K562 (cell line): ENCODE data around the gene ABCB9. TPM values are rescaled to one million over a fixed set of nuclear protein-coding genes. Genes with fewer than 3 reads are reported as not detected.

Experiments
- C11orf30 ChIP-seq: fragments of 450-650 bp; IDR thresholded peaks from 2 replicates; pipeline ENCODE4 v1.6.1; 2016; ENCODE audit warnings: low read depth, mild to moderate bottlenecking
- CBFA2T2 ChIP-seq: fragments of 450-650 bp; conservative IDR thresholded peaks from 2 replicates; pipeline ENCODE4 v1.6.1; 2017; ENCODE audit warnings: mild to moderate bottlenecking
- CHD1 ChIP-seq: fragments of 200-600 bp; sonication (generic); IDR thresholded peaks from one replicate; pipeline ENCODE4 v1.6.1; 2012; ENCODE audit warnings: mild to moderate bottlenecking, moderate library complexity, low read length, inconsistent platforms
- COPS2 ChIP-seq: fragments of 450-650 bp; conservative IDR thresholded peaks from 2 replicates; pipeline ENCODE4 v1.6.1; 2016; ENCODE audit warnings: mild to moderate bottlenecking, moderate library complexity
- DPF2 ChIP-seq: fragments of 450-650 bp; IDR thresholded peaks from 2 replicates; pipeline ENCODE4 v1.6.1; 2016
- FIP1L1 ChIP-seq: fragments of 200-400 bp; formaldehyde crosslinking; IDR thresholded peaks from 2 replicates; pipeline ENCODE4 v1.6.1; 2018; ENCODE audit warnings: mild to moderate bottlenecking, low read depth, low read length; ENCODE audit not compliant: poor library complexity, severe bottlenecking
- FOXA3 ChIP-seq, 2 experiments: fragments of 450-650 bp in 1 of 2; sonication (generic) in 1 of 2; formaldehyde crosslinking; IDR thresholded peaks in 1 of 2; conservative IDR thresholded peaks in 1 of 2; 2 replicates each; pipeline versions ENCODE4 v1.4.0 to v1.8.0; 2020 to 2022; ENCODE audit warnings: mild to moderate bottlenecking in 2 of 2, missing genetic modification reagents in 1 of 2
- GTF2E2 ChIP-seq: fragments of 200-800 bp; sonication (Bioruptor generic); IDR thresholded peaks from 2 replicates; pipeline ENCODE4 v1.6.1; 2016; ENCODE audit warnings: missing genetic modification characterization, missing compliant biosample characterization
- HDAC6 ChIP-seq: IDR thresholded peaks from 2 replicates; pipeline ENCODE4 v1.6.1; 2012; ENCODE audit warnings: low read depth, mild to moderate bottlenecking, control low read depth, inconsistent platforms, low read length, moderate library complexity
- HNRNPK ChIP-seq: fragments of 200-400 bp; formaldehyde crosslinking; IDR thresholded peaks from one replicate; pipeline ENCODE4 v1.6.1; 2018; ENCODE audit warnings: mild to moderate bottlenecking, low read depth, low read length; ENCODE audit not compliant: poor library complexity, severe bottlenecking
- LEF1 ChIP-seq: fragments of 450-650 bp; IDR thresholded peaks from 2 replicates; pipeline ENCODE4 v1.6.1; 2016; ENCODE audit warnings: mild to moderate bottlenecking
- NFE2L1 ChIP-seq: fragments of 450-650 bp; IDR thresholded peaks from 2 replicates; pipeline ENCODE4 v1.6.1; 2016; ENCODE audit warnings: missing genetic modification characterization, low read depth, mild to moderate bottlenecking, missing compliant biosample characterization, moderate library complexity, borderline replicate concordance
- RNF2 ChIP-seq: sonication (generic); IDR thresholded peaks from 2 replicates; pipeline ENCODE4 v1.6.1; 2016
- RUNX1 ChIP-seq: sonication (generic); IDR thresholded peaks from 2 replicates; pipeline ENCODE4 v1.6.1; 2016; ENCODE audit warnings: antibody characterized with exemption, low read depth
- SNRNP70 ChIP-seq: fragments of 200-400 bp; formaldehyde crosslinking; optimal IDR thresholded peaks from 2 replicates; pipeline ENCODE3; 2017; ENCODE audit warnings: low read depth, low read length
- SRSF1 ChIP-seq: fragments of 200-400 bp; formaldehyde crosslinking; IDR thresholded peaks from 2 replicates; pipeline ENCODE4 v1.6.1; 2017; ENCODE audit warnings: mild to moderate bottlenecking, low read depth, low read length, moderate library complexity
- TAF1 ChIP-seq: IDR thresholded peaks from 2 replicates; pipeline ENCODE4 v1.6.1; 2011; ENCODE audit warnings: mild to moderate bottlenecking, low read length, moderate library complexity; ENCODE audit not compliant: insufficient read depth, control insufficient read depth, severe bottlenecking; ENCODE audit errors: extremely low read depth
- U2AF1 ChIP-seq: fragments of 200-400 bp; formaldehyde crosslinking; optimal IDR thresholded peaks from 2 replicates; pipeline ENCODE3; 2017; ENCODE audit warnings: mild to moderate bottlenecking, low read depth, low read length, moderate library complexity
- YY1 ChIP-seq, 3 experiments: IDR thresholded peaks; 2 replicates each; pipeline ENCODE4 v1.6.1; 2011; ENCODE audit warnings: low read length in 2 of 3, mild to moderate bottlenecking in 2 of 3, moderate library complexity in 2 of 3, borderline replicate concordance in 1 of 3, control low read depth in 1 of 3, low read depth in 1 of 3; ENCODE audit not compliant: insufficient read depth in 3 of 3, insufficient replicate concordance in 2 of 3, control insufficient read depth in 1 of 3, insufficient read length in 1 of 3; ENCODE audit errors: extremely low read depth in 1 of 3
- ZBTB7A ChIP-seq: IDR thresholded peaks from 2 replicates; pipeline ENCODE4 v1.6.1; 2011; ENCODE audit warnings: low read depth, mild to moderate bottlenecking, low read length, moderate library complexity, borderline replicate concordance; ENCODE audit not compliant: control insufficient read depth
- ZNF175 ChIP-seq: fragments of 200-800 bp; sonication (Bioruptor generic); IDR thresholded peaks from 2 replicates; pipeline ENCODE4 v1.6.1; 2016; ENCODE audit warnings: low read depth, mild to moderate bottlenecking, missing genetic modification characterization, missing compliant biosample characterization
- polyA plus RNA-seq, 8 experiments: library from polyadenylated mRNA; depleted of rRNA in 4 of 8; stranded (reverse) in 5 of 8; unstranded in 3 of 8; fragments of >200 nt; fragmentation: Nextera tagmentation in 2 of 8; fragmentation: Illumina TruSeq in 1 of 8; extraction: Ambion mirVana in 2 of 8; extraction: Trizol in 1 of 8; gene quantifications; 2 replicates each; pipeline versions ENCODE4 v1.2.1 to v1.2.3, GENCODE V29; 2011 to 2014; ENCODE audit warnings: inconsistent platforms in 1 of 8, missing spikeins in 1 of 8
- total RNA-seq, 7 experiments: library from RNA; depleted of rRNA in 6 of 7; stranded (reverse); fragments of >200 nt in 6 of 7; fragmentation: Illumina TruSeq in 2 of 7; extraction: Trizol in 2 of 7; gene quantifications; 2 replicates each; pipeline versions ENCODE4 v1.2.1 to v1.2.3, GENCODE V29; 2011 to 2021; ENCODE audit warnings: low replicate concordance in 1 of 7
- TF ChIP-seq, protein P1 (sequence below): sonication (generic); formaldehyde crosslinking; IDR thresholded peaks from 2 replicates; pipeline ENCODE4 v1.8.0; 2022; ENCODE audit warnings: missing genetic modification reagents, mild to moderate bottlenecking, borderline replicate concordance
- TF ChIP-seq, protein P2 (sequence below), 2 experiments: fragments of 450-650 bp in 1 of 2; IDR thresholded peaks; 2 replicates each; pipeline ENCODE4 v1.6.1; 2011 to 2017; ENCODE audit warnings: low read depth in 2 of 2, antibody characterized with exemption in 1 of 2, borderline replicate concordance in 1 of 2, low read length in 1 of 2, mild to moderate bottlenecking in 1 of 2, mixed read lengths in 1 of 2; ENCODE audit not compliant: control insufficient read depth in 1 of 2

Gene ABCB9
- total and polyA plus RNA-seq, 9 of the 15 experiments (the other 6 are each of a cell fraction or from before 2014, with no cell fraction given), result 0.20 to 12.6 (median 6.2) TPM

DNA sequence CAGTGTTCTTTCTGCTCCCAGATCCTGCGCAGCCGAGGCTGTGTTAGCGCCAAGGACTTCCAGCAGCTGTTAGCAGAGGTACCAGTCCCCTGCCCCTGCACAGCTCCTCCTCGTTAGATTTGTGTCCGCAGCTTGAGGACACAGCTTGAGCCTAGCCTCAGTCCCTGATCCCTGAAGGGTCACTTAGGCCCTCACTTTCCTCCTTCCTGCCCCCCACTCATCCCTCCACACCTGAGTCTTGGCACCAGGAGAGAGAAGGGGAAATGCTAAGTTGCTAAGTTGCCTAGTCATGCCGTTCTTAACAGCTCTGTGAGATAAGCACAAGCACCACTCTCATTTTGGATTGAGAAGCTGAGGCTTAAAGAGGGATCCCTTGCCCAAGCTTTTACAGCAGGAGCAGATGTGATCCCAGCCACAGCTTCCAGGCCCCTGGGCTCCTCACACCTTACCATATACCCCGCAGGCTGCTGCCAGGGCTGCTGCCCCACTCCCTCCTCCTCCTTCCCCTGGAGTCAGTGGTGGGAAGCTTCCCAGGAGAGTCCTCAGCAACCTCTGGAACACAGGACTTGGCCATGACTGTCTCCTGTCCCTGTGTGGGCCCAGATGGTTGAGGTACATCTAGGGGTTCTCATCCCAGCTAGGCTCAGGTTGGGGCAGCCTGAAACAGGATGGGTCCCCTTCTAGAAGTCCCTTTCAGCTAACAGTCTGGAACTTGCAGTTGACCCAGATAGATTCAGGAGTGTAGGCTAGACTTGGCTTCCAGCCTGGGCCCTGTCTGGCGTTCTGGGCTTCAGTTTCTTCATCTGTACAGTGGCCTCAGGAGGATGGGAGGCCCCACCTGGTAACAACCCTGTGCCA is 9.8 kb upstream of the ABCB9 start (continued):
- TF ChIP-seq SNRNP70 (no peak), CHD1 (peak; percentile 24), TAF1 (peak; percentile 39), RUNX1 (0 out of 2 replicates have a peak, but pooled peaks have one; percentile 24), HDAC6 (no peak), LEF1 (0 out of 2 replicates have a peak, but pooled peaks have one; percentile 31), FOXA3 (CRISPR knock-in tag; conservative IDR thresholded peaks at IDR 0.05 in 1 of 2, IDR thresholded peaks at IDR 0.05 in 1 of 2) (no peak), DPF2 (peak; percentile 86), CBFA2T2 (no peak), FIP1L1 (no peak), COPS2 (no peak), ZNF175 (CRISPR knock-in tag) (no peak), C11orf30 (peak; percentile 95), RNF2 (no peak; the same call in 1 of the 2 replicates), YY1 (IDR thresholded peaks at IDR 0.05; ENCODE audit: borderline replicate concordance in 1 of 3, control insufficient read depth in 1 of 3, extremely low read depth in 1 of 3, insufficient read depth in 3 of 3, insufficient read length in 1 of 3, insufficient replicate concordance in 2 of 3, low read depth in 1 of 3, low read length in 2 of 3) (peak in 1 of 3 experiments; percentile 63), U2AF1 (no peak), SRSF1 (no peak), NFE2L1 (tag) (peak; percentile 26; the same call in 1 of the 2 replicates), GTF2E2 (tag) (no peak), ZBTB7A (no peak; the same call in 1 of the 2 replicates), HNRNPK (no peak)
- TF ChIP-seq, protein P1, sequence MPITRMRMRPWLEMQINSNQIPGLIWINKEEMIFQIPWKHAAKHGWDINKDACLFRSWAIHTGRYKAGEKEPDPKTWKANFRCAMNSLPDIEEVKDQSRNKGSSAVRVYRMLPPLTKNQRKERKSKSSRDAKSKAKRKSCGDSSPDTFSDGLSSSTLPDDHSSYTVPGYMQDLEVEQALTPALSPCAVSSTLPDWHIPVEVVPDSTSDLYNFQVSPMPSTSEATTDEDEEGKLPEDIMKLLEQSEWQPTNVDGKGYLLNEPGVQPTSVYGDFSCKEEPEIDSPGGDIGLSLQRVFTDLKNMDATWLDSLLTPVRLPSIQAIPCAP (CRISPR knock-in tag), result no peak
- TF ChIP-seq, protein P2, sequence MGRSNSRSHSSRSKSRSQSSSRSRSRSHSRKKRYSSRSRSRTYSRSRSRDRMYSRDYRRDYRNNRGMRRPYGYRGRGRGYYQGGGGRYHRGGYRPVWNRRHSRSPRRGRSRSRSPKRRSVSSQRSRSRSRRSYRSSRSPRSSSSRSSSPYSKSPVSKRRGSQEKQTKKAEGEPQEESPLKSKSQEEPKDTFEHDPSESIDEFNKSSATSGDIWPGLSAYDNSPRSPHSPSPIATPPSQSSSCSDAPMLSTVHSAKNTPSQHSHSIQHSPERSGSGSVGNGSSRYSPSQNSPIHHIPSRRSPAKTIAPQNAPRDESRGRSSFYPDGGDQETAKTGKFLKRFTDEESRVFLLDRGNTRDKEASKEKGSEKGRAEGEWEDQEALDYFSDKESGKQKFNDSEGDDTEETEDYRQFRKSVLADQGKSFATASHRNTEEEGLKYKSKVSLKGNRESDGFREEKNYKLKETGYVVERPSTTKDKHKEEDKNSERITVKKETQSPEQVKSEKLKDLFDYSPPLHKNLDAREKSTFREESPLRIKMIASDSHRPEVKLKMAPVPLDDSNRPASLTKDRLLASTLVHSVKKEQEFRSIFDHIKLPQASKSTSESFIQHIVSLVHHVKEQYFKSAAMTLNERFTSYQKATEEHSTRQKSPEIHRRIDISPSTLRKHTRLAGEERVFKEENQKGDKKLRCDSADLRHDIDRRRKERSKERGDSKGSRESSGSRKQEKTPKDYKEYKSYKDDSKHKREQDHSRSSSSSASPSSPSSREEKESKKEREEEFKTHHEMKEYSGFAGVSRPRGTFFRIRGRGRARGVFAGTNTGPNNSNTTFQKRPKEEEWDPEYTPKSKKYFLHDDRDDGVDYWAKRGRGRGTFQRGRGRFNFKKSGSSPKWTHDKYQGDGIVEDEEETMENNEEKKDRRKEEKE (IDR thresholded peaks at IDR 0.05; ENCODE audit: borderline replicate concordance in 1 of 2, control insufficient read depth in 1 of 2, low read depth in 2 of 2, low read length in 1 of 2), result no peak
